GM18526 (cell line): ENCODE data around the gene NDUFB6.

Experiments
- POLR2A ChIP-seq: IDR thresholded peaks from 3 replicates; pipeline ENCODE4 v1.6.1; 2011; ENCODE audit not compliant: insufficient read length; ENCODE audit errors: extremely low read depth

Gene NDUFB6

DNA sequence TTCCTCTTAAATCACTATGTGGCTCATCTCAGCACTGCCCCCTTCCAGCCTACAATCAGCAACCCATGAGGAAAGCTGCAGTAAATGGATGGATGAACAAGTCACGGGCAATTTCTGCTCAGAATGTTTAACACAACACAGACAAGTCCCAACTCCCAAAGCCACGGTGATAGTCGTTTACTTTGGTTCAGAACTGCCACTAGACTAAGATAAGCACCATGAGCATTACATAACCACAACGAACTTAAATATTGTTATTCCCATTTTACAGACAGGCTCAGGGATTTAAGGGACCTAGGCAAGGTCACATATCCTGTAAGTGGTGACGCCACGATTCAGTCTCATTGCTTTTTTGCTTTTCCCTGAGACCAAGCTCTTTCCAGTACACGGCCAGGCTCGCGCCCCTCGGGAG is 22.8 kb downstream of the NDUFB6 start:
- no peak for TF ChIP-seq POLR2A

DNA sequence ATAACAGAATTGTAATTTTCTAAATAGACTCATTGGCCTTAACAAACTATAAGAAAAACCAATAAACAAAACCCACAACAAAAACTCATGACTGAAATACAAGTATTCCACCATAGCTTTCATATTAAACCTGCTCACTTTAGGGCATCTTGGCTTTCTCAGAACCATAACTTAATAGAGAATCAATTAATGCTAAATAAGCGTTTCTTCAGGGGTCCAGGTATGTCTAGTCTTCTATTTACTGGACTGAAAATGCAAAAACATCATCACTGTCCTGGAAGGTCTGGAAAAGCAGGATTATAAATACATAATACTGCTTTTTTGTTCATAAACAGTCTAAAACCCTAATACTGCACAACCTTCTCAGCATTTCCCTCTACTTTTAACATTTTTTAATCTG is 27.1 kb downstream of the NDUFB6 start:
- no peak for TF ChIP-seq POLR2A

DNA sequence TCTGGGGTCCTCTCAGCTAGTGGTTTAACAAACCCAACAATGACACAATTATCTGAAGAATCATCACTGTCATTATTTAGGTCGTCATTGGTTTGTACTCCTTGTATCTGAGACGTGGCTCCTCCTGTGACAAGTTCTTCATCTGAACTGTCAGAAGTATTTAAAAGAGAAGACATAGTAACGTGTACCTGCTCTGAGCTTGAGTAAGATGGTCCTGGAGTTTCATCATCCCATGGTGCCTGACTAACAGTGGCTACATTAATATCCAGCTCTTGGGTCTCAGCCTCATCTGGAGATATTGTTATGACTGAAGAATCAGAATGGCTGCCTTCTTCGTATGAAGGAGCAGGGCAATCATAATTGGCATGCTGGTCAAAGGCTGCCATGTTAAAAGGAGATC is 29.9 kb downstream of the NDUFB6 start:
- no peak for TF ChIP-seq POLR2A

DNA sequence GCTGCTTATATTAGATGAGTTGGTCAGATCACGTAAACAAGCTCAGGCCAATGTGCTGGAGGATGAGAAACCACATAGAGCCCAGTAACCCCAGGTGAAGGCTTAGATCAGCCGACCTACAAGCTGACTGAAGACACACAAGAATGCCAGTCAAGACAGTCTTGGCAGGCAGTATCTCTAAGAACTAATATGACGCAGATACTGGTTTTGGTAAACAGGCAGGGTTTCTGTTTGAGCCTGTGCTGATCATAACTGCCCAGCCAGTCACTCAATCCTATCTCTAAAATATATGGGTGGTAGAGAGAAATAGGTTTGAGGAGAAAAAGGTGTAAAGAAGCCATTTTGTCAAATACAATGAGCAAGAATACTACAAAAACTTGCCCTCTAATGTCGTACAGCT is 39.1 kb downstream of the NDUFB6 start:
- no peak for TF ChIP-seq POLR2A

DNA sequence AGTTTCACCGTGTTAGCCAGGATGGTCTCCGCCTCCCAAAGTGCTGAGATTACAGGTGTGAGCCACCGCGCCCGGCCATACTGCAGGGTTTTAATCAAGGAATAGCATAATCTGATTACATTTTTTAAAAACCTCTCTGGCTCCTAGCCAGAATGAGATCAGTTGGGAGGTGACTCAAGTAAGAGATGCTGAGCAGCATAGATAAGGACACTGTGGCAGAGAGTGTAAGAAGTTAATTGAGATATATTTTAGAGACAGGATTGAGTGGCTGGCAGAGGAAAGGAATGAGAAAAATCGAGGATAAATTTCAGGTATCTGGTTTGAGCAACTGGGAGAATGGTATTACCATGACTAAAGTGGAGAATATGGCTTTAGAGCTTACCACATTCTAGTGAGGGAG is 39.6 kb downstream of the NDUFB6 start:
- no peak for TF ChIP-seq POLR2A

DNA sequence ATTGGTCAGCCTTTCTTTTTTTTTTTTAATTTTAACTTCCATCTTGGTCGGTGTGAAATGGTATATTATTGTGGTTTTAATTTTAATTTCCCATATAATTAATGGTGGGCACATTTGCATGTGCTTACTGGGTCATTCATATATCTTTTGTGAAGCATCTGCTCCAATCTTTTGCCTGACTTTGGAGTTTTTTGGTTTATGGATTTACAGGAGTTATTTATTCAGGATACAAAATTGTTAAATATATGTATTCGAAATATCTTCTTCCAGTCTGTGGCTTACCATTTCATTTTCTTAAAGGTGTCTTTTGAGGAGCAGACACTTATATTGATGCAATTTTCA is 46.3 kb downstream of the NDUFB6 start:
- TF ChIP-seq POLR2A = no peak

DNA sequence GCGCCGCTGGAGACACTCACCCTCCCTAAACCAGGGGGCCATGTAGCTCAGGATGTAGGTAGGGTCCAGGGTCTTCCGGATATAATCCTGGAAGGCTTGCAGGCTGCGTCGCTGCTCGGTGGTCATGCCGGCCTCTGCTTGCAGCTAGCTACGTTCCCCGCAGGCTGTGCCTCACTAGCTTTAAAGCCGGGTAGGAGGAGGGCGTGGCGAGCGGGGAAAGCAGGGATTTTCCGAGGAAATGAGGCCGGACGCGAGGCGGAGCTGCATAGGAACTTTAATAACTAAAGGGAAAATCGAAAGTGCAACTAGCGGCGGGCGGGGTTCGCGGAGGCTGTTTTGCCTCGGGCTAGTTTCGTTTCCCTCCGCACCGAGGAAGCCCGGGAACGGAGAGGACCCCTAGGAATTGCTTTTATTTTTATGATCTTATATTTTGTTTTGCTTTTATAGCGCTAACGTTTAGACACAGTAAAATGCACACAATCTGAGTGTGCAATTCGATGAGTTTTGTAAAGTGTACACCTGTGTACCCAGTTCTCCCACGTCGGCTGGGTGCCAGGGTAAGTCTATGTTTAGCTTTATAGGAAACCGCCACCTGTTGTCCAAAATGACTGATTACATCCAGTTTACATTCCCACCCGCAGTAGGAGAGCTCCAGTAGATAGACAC is 46.8 kb downstream of the NDUFB6 start, which contains the start of gene RIGI:
Gene RIGI, minus strand, starts transcription at position 156 of the 666 bp plus-strand sequence. Its CDS starts 30 bp downstream, at position 126.
- peak; percentile 71 for TF ChIP-seq POLR2A

DNA sequence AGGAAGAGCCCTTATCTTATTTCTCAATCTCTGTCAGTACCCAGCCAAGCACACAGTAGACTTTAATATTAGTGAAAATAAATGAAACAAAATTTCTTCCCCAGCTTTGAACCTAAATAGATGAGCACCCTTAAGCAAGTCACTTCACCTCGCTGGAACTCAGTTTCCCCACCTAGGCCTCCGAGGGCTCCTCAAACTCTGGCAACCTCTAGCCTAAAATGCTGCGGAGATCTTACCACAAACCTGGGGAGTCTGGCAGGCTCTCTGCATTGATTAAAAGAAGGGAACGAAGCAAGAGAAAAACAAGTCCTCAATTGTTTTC is 47.3 kb downstream of the NDUFB6 start:
- no peak for TF ChIP-seq POLR2A

DNA sequence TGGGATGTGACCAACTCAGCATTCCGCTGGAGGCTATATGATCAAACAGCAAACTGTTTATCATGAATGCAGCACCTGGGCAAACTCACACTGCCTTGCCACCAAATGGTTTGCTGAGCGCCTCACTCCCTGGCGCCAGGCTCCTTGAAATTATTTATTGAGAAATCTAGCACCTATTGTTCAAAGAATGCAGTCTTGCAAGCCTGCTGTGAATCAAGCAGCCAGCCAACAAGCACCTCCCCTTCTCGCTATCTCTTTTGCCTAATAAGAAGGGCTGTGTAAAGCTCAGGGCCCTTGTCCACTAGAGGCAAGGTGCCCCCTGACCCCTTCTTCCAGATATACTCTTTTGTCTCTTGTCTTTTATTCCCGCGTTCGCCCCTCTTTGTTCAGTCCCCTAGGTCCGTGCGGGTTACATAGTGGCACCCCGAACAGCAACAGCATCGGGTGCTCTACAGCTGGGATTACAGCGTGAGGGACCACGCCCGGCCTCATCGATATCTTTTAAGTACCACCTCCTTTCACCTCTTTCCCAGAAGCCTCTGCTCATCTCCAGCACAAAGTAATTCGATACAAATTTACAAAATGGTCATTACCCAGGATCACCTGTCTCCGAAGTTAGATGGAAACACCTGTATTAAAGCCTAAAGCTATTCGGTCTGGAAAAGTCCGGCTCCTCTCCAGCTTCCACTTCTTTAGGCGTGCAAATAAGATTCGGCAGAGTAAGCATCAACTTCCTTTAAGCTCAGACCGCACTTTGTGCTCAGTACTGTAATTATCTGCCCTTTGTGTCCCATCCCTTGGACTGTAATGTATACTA is 47.9 kb downstream of the NDUFB6 start:
- no peak for TF ChIP-seq POLR2A

DNA sequence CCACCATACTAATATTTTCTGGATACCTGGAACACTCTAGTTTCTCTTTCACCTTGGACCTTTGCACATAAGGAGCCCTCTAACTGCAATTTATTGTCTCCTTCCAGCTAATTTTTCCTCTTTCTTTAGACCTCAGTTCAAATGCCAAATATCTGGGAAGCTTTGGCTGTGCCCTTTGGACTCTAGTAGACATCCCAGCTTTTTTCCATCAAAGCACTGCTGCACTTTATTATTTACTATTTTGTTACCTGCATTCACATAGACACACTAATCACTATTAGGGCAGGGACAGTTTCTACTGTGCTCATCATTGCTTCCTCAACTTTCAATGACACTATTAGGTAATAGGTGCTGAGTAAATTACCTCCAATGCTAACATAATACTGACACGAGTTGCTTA is 49.0 kb downstream of the NDUFB6 start:
- TF ChIP-seq POLR2A = no peak

DNA sequence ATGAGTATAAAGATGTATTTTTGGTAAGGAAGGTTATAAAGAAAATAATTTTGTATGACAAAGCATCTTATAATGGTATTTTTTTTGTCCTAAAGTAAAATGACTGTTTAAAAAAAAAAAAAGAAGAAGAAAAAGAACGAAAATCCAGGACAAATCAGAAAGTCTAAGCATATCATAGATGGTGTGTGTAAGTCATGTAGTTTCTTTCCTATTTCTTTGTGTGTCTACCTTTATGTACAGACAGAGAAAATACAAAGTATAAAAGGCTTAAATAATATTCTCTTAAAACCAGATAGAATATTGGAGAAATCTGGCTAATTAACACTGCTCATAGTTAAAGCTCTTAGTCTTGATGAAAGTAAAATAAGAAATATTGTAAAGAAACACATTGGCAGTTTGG is 54.7 kb downstream of the NDUFB6 start:
- no peak for TF ChIP-seq POLR2A

DNA sequence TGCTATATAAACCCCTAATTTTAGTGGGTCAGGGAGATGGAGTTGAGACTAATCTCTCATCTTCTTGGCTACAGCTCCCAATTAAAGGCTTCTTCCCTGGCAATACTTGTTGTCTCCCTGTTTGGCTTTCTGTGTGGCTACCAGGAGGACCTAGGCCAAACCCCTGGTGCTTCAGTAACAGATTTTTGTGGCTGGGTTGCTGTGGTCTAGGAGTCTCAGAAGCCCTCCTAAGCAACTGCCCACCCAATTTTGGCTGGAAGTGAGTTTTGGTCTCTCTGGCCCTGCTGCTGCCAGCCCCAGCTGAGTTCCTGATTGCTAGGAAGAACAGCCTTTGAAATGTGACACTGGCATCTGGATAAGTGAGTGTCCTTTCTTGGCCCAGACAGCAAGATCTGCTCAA is 56.7 kb downstream of the NDUFB6 start:
- TF ChIP-seq POLR2A = no peak

DNA sequence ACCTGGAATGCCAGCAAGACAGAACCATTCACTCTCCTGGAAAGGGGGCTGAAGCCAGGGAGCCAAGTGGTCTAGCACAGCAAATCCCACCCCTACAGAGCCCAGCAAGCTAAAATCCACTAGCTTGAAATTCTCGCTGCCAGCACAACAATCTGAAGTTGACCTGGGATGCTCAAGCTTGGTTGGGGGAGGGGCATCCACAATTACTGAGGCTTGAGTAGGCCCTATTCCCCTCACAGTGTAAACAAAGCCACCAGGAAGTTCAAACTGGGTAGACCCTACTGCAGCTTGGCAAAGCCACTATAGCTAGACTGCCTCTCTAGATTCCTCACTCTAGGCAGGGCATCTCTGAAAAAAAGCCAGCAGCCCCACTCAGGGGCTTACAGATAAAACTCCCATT is 64.2 kb downstream of the NDUFB6 start:
- TF ChIP-seq POLR2A = no peak

DNA sequence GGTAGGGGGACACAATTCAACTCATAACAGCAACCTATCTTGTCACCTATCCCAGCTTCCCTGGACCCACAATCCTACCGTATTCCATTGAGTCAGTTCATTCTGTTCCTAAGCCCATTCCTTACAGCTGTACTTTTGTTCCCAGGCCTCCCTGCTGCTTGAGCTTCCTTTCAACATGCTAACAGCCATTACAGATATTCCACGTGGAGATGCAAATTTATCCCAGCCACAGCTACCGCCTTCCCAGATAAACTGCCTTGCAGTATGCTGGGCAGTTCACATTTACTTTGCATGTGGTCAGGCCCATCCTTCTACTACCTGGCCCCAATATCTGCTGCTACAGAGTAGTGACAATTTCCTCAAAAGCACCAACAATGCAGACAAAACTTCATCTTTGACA is 70.0 kb downstream of the NDUFB6 start:
- no peak for TF ChIP-seq POLR2A
